Esophagus squamous epithelium (tissue), 4 donors: ENCODE measurements around the gene GARNL3.

Experiments used
- CTCF ChIP-seq, 6 experiments: fragments of 450-650 bp in 4 of 6; fragments of 200-600 bp in 2 of 6; sonication (generic) in 2 of 6; IDR thresholded peaks; one replicate each; pipeline ENCODE4 v1.5.1; 2016 to 2019; ENCODE audit warnings: antibody characterized with exemption in 6 of 6, mild to moderate bottlenecking in 4 of 6, moderate library complexity in 4 of 6
- POLR2A ChIP-seq, 4 donors: fragments of 450-650 bp; IDR thresholded peaks; one replicate each; pipeline ENCODE4 v1.6.1; 2017; ENCODE audit warnings: antibody characterized with exemption in 4 of 4, mild to moderate bottlenecking in 4 of 4, moderate library complexity in 3 of 4

- TF ChIP-seq CTCF (IDR thresholded peaks at IDR 0.05) (no peak), POLR2A (IDR thresholded peaks at IDR 0.05) (no peak)
These were observed 121.7 kb downstream of the GARNL3 start for GRCh38 chr9:127386249-127386648.
